H1 (cell line): Measurements from ENCODE around the gene CRYBB1. TPM values are rescaled to one million over a fixed set of nuclear protein-coding genes. Genes with fewer than 3 reads are reported as not detected.

Source experiments
- CHD1 ChIP-seq: IDR thresholded peaks from 2 replicates; pipeline ENCODE4 v1.6.1; 2012; ENCODE audit warnings: low read depth, low read length, improper control_type of control experiment
- CHD2 ChIP-seq: IDR thresholded peaks from 2 replicates; pipeline ENCODE4 v1.6.1; 2012; ENCODE audit warnings: low read length, improper control_type of control experiment
- CHD7 ChIP-seq: fragments of 300-600 bp; sonication (generic); IDR thresholded peaks from 2 replicates; pipeline ENCODE4 v1.7.1; 2012; ENCODE audit warnings: low read length, moderate library complexity, mild to moderate bottlenecking, inconsistent platforms; ENCODE audit not compliant: insufficient replicate concordance
- CREB1 ChIP-seq: IDR thresholded peaks from 2 replicates; pipeline ENCODE4 v1.6.1; 2012; ENCODE audit warnings: inconsistent platforms
- CTBP2 ChIP-seq: IDR thresholded peaks from 2 replicates; pipeline ENCODE4 v1.7.0; 2011; ENCODE audit warnings: borderline replicate concordance, mild to moderate bottlenecking, moderate library complexity, mixed read lengths, low read length; ENCODE audit not compliant: insufficient read depth, insufficient read length
- EZH2 ChIP-seq: fragments of 200-600 bp; sonication (generic); IDR thresholded peaks from 2 replicates; pipeline ENCODE4 v1.7.1; 2012; ENCODE audit warnings: low read depth, mild to moderate bottlenecking, moderate library complexity, low read length, inconsistent platforms; ENCODE audit not compliant: severe bottlenecking
- MAFK ChIP-seq: IDR thresholded peaks from 2 replicates; pipeline ENCODE4 v1.6.1; 2012; ENCODE audit warnings: low read depth, mild to moderate bottlenecking, improper control_type of control experiment, low read length
- RBBP5 ChIP-seq: IDR thresholded peaks from 2 replicates; pipeline ENCODE4 v1.7.1; 2012; ENCODE audit warnings: low read depth, mild to moderate bottlenecking, inconsistent platforms, low read length, moderate library complexity, borderline replicate concordance
- SIN3A ChIP-seq, 2 experiments: IDR thresholded peaks in 1 of 2; conservative IDR thresholded peaks in 1 of 2; 2 replicates each; pipeline ENCODE4 v1.6.1; 2011 to 2012; ENCODE audit warnings: low read length in 2 of 2, improper control_type of control experiment in 1 of 2, low read depth in 1 of 2, mild to moderate bottlenecking in 1 of 2
- YY1 ChIP-seq: IDR thresholded peaks from 2 replicates; pipeline ENCODE4 v1.6.1; 2011; ENCODE audit warnings: low read depth, mild to moderate bottlenecking, low read length
- polyA plus RNA-seq, 7 experiments: library from polyadenylated mRNA; depleted of rRNA in 3 of 7; stranded (reverse) in 5 of 7; unstranded in 2 of 7; fragments of >200 nt in 5 of 7; fragments of 200-250 nt in 2 of 7; gene quantifications; 1 replicate in 5 of 7; 2 replicates in 1 of 7; 4 replicates in 1 of 7; pipeline versions ENCODE4 v1.2.1 to v1.2.3, GENCODE V29; 2011 to 2013; ENCODE audit warnings: missing spikeins in 2 of 7, mixed read lengths in 2 of 7
- total RNA-seq: library from RNA; stranded (reverse); fragmentation: NEBNext Ultra II Directional; extraction: Animal tissue kit (Norgen Biotek cat#: 25700); gene quantifications from 2 replicates; pipeline ENCODE4 v1.2.1, GENCODE V29; 2021

CRYBB1 gene
- total and polyA plus RNA-seq, 2 of the 8 experiments (the other 6 are each of a cell fraction or from before 2014, with no cell fraction given), result 1.7 to 6.0 TPM

DNA sequence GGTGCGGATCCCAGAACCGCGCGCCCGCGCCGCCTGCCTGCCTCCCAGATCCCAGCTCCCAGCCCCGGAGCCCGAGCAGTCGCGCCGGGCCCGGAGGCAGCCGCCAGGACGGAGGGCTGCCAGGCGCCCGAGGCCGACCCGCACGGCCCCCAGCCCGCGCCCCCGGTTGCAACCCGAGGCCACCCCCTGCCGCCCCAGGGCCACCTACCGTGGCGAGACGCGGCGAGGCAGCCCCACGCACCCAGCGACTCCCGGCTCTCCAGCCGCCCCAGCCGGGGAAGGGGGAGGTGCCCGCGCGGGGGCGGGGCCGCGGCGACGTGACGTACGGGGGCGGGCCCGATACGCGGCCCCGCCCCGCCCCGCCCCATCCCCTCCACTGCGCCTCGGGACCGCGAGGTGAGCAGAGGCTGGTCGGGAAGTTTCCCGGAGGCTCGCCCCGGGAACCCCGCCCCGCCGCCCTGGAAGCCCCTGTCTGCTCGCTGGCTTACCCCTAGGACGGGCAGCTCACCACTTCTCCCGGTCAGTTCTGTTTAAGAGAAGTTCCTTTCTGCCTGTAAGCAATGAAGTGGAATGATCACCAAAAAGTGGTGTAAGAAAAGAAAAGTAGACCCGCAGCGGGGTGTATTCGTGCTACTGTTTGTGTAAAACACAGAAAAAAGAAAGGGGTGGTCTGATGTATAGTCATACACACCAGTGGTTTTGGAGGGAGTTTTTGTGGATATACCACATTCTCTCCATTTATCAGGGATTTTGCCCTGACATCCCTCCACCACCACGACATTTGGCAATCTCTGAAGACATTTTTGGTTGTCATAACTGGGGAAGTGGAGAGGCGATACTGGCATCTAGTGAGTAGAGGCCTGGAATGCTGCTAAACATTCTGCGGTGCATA is 27.7 kb downstream of the CRYBB1 start, which contains the start of gene TPST2 (continued):
- no peak for TF ChIP-seq CHD7
- TF ChIP-seq CHD1, result no peak
- TF ChIP-seq YY1, result no peak
- TF ChIP-seq CHD2, result no peak
- no peak for TF ChIP-seq SIN3A (conservative IDR thresholded peaks at IDR 0.05 in 1 of 2, IDR thresholded peaks at IDR 0.05 in 1 of 2; ENCODE audit: low read depth in 1 of 2, low read length in 2 of 2)
- no peak for TF ChIP-seq MAFK
- TF ChIP-seq EZH2, result no peak
- TF ChIP-seq CTBP2, result no peak
- TF ChIP-seq CREB1, result peak; percentile 27; the same call in 1 of the 2 replicates
- TF ChIP-seq RBBP5, result no peak
